IMR-90 (cell line): ENCODE data around the gene ZNG1C. TPM values are rescaled to one million over a fixed set of nuclear protein-coding genes. Genes with fewer than 3 reads are reported as not detected.

ENCODE experiments used
- polyA plus RNA-seq, 3 experiments: library from polyadenylated mRNA; depleted of rRNA; stranded (reverse); fragments of >200 nt; gene quantifications; 2 replicates each; pipeline ENCODE4 v1.2.3, GENCODE V29; 2012; ENCODE audit warnings: low replicate concordance in 1 of 3
- total RNA-seq: library from RNA; depleted of rRNA; stranded (reverse); fragments of >200 nt; gene quantifications from 2 replicates; pipeline ENCODE4 v1.2.3, GENCODE V29; 2012; rRNA removed

Gene ZNG1C
- total and polyA plus RNA-seq, 2 of the 4 experiments (the other 2 are of a cell fraction) = 3.4 to 19.0 TPM

Other genes with a start within 250 kb of the ZNG1C start
- gene FOXD4L3, start 60.9 kb downstream of the ZNG1C start, total RNA-seq = under 0.01 TPM in 1 of 2 replicates, not detected in the other
- gene FOXD4L3, start 60.9 kb downstream of the ZNG1C start, polyA plus RNA-seq (2012; rRNA removed) = not detected in 2 replicates
- 12.8 and 14.7 TPM in 2 replicates for gene PGM5, start 114.6 kb downstream of the ZNG1C start, total RNA-seq
- gene PGM5, start 114.6 kb downstream of the ZNG1C start, polyA plus RNA-seq (2012; rRNA removed) = 7.4 and 8.3 TPM in 2 replicates